SK-N-DZ (cell line): ENCODE results near the gene KIAA1671.
A peak's percentile ranks its signal among the peaks of the same experiment; 100 is the strongest.

ENCODE experiments used
- DNase-seq: peaks from one replicate; pipeline ENCODE4 v3.0.0-alpha.2; 2015; ENCODE audit warnings: low spot score

The KIAA1671 gene

GRCh38 chr22:24978308-24978707, 25.8 kb downstream of the KIAA1671 start:
- no peak for DNase-seq

DNA sequence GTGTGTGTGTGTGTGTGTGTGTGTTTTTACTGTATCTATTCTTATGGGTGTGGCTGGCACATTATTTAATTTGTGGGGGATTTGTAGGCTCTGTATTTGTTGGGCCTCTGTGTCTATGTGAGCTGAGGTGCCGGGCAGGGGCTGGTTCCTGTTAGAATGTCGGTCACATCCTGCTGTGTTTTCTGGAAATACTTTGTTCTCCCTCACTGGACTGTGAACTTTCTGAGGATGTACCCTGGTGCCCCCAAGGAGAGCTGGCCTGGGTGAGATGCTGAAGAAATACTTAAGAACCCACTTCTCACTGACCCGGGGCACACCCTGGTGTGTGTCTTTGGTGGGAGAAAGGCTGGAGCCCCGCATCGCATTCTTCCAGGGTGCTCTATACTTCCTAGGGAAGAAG, 28.6 kb downstream of the KIAA1671 start:
- no peak for DNase-seq

DNA sequence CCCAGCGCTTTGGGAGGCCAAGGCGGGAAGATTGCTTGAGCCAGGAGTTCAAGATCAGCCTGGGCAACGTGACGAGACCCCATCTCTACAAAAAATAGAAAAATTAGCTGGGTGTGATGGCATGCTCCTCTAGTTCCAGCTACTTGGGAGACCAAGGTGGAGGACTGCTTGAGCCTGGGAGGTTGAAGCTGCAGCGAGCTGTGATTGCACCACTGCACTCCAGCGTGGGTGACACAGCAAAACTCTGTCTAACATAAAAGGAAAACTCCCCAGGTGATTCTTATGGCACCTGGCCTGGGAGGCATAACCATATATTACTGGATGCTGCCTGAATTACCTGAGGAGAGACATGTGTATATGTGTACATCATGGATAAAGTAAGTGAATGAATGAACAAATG, 29.1 kb downstream of the KIAA1671 start:
- no peak for DNase-seq

- no peak for DNase-seq
Measured at GRCh38 chr22:24982301-24983056, 30.0 kb downstream of the KIAA1671 start.

DNA sequence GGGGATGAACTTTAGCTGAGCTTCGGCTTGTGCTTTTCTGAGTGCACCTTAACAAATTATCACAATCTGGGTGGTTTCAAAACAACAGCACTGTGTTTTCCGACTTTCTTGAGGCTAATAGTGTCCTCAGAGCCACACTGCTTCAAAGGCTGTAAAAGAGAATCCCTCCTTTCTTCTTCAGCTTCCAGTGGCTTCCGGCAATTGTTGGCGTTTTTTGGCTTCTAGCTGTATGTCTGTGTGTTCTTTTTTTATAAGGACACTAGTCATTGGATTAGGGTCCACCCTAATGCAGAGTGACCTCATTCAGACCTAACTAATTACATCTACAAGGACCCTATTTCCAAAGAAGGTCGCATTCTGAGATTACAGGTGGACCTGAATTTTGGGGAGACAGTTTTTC, 30.6 kb downstream of the KIAA1671 start:
- DNase-seq: no peak

DNA sequence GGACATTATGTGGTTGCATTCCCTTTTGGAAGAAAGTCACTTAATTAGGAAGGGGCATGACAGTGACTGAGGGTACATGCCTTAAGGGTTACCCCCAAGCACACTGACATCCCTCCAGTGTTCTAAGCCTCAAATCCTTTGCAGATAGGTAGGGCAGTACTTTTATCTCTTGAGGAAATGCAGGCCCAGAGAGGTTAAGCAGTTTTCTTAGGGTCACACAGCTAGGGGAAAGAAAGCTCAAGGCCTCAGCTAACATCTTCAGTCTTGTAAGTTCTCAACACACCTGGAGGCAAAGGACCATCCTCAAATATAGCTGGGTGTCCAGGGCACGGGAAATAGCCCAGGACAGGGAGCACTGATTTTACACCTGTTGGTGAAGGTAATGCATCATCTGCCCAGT, 31.6 kb downstream of the KIAA1671 start:
- no peak for DNase-seq

- no peak for DNase-seq
Measured at GRCh38 chr22:24985826-24986214, 33.3 kb downstream of the KIAA1671 start.

- DNase-seq: no peak
Measured at GRCh38 chr22:24986816-24987215, 34.3 kb downstream of the KIAA1671 start.

GRCh38 chr22:24989135-24989534, 36.6 kb downstream of the KIAA1671 start:
- no peak for DNase-seq

DNA sequence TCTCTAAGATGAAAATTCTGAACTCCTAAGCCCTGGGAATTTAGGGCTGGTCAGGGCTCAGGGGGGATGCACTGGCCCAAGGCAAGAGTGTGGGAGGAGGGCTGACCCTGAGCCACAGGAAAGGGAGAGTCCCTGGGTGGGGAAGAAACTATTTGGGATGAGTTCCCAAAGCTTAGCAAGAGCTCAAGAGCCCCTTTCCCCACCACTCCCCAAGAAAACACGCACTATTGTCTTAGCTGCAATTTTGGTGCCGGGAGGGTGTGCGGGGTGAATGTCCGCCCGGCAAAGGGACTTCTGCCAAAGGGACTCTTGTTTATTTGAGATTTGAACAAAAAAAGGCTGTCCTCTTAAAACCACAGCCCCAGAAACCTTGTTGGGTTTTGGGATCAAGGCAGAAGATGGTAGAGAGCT, 37.0 kb downstream of the KIAA1671 start:
- no peak for DNase-seq

- DNase-seq: no peak
Measured at GRCh38 chr22:24990344-24990905, 37.9 kb downstream of the KIAA1671 start.

DNA sequence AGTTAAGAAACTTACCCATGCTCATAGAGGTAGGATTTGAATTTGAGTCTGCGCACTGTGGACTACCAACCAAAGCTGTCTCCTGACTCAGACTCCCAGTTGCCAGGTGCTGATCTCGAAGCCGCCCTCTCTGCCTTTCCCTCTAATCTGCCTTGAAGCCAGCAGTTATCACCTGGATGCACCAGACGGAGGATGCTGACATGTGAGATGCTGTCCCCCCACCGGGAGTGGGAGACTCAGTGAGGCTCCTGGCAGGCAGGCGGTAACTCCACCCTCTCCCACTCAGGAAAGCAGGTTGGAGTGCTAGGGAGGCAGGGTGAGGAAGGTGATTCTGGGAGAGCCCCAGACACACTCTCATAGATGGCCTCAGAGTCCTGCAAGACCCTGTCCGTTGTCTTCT, 40.4 kb downstream of the KIAA1671 start:
- no peak for DNase-seq

DNA sequence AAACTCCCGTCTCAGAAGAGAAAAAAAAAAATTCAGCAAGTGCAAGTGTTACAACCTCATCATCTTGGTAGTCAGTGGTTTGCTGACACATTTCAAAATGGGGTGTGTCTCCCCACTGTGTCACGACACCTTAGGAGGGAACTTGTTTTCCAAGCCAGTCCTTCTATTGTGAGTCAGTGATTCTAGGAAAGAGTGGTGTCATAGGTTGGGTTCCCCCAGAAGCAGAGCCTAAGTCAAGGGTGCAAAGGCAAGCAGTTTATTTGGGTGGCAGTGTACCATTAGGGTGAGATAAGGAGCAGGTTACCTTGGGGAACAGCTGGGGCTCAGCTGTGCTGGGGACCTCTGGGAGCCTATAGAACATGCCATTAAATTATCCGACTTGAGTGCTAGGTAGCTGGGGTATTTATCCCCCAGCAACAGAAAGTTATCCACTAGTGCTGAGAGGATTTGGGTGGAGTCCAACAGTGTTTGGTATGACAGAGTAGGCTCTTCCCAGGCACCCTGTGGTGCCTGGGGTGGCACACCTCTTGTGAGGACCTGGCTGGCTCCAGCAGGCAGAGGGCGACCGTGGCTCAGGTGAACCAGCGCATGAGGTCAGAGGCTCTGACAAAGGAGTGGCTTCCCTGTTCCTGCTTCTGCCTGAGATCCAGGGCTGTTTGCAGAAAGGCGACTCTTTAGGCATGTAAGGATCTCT, 41.7 kb downstream of the KIAA1671 start:
- no peak for DNase-seq

GRCh38 chr22:24995649-24996180, 43.2 kb downstream of the KIAA1671 start:
- no peak for DNase-seq

DNA sequence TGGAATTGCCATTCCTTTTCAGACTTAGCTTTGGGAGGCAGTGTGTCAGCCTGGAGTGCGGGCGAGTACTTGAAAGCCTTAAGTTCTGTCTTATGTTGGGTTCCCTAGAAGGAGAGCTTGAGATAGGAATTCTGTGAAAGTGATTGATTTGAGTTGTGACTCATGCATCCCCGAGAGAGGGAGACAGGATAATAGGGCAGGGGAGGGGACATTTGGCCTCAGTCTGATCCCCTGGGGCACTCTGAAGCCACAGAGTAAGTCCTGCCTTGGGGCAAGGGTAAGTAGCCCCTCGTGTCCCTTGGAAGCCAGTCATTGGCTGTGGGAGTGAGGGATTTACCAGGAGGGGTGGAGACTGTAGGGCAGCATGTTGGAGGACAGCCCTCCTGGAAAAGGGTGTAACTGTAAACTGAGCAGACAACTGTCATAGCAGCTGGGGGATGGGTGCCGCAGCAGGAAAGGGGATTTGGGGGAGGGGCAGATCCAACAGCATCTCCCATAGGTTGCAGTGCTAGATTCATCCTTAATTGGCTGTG, 44.0 kb downstream of the KIAA1671 start:
- DNase-seq: peak; percentile 89

GRCh38 chr22:24997023-24997422, 44.5 kb downstream of the KIAA1671 start:
- DNase-seq: peak; percentile 16

- no peak for DNase-seq
Measured at GRCh38 chr22:25000686-25001085, 48.2 kb downstream of the KIAA1671 start.

DNA sequence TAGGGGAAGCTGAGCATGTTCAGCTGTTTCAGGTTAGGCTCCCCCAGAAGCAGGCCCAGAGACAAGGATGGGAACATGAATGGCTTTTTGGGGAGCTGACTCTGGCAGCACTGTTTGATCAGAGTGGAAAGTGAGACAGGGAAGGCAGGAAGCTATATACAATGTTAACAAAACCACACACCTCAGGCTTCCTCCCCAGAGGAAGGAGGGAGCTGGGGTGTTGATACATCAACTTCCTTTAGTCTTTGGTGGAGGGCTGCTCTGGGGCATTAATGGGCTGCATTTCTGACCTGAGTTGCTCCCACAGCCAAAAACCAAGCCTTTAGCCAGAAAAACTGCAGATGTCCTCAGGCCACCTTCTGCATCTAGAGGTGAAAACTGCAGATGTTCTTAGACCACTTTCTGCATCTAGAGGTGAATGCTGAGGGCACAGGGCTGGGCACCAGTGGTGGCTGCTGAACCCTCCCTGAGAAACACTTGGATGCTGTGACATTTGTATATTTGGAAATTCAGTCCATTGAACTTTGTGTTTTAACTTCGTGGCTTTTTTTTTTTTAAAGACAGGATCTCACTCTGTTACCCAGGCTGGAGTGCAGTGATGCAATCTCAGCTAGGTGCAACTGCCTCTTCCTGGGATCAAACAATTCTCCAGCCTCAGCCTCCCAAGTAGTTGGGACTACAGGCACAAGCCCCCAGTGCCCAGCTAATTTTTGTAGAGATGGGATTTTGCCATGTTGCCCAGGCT, 49.9 kb downstream of the KIAA1671 start:
- no peak for DNase-seq

GRCh38 chr22:25006354-25006753, 53.8 kb downstream of the KIAA1671 start:
- no peak for DNase-seq

DNA sequence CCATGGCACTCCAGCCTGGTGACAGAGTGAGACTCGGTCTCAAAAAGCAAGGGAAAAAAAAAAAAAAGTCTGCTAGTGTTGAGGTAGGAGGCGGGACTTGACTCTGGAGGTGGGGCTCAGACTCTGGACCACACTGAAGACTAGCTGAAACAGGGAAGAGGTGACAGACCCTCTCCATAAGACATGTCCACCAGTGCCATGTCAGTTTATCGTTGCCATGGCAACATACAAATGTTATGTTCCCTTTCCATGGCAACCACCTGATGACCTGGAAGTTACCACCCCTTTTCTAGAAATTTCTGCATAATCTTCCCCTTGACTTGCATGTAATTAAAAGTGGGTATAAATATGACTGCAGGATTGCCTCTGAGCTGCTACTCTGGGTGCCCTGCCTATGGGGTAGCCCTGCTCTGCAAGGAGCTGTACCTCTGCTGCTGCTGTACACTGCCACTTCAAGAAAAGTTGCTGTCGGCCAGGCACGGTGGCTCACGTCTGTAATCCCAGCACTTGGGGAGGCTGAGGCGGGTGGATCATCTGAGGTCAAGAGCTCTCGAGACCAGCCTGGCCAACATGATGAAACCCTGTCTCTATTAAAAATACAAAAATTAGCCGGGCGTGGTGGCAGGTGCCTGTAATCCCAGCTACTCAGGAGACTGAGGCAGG, 55.1 kb downstream of the KIAA1671 start:
- no peak for DNase-seq

GRCh38 chr22:25008666-25009065, 56.1 kb downstream of the KIAA1671 start:
- no peak for DNase-seq
